Body of pancreas (tissue), 4 donors: ENCODE results near the gene CD24. TPM values are rescaled to one million over a fixed set of nuclear protein-coding genes. Genes with fewer than 3 reads are reported as not detected.

Experiments used
- ATAC-seq: fragments of 150-250 bp; one replicate; pipeline ENCODE4 v1.9.1; 2016
- DNase-seq, 4 donors: peaks; one replicate each; pipeline ENCODE4 v3.0.0-alpha.2; 2019
- H3K27ac ChIP-seq, 4 donors: fragments of 200-600 bp; sonication (generic); 1 replicate in 3 of 4; 2 replicates in 1 of 4; pipeline versions ENCODE4 v1.5.1 to v1.6.1; 2016 to 2019; ENCODE audit warnings: mild to moderate bottlenecking in 1 of 4, mixed read lengths in 1 of 4, moderate library complexity in 1 of 4
- H3K27me3 ChIP-seq, 2 donors: fragments of 200-600 bp; sonication (generic); one replicate each; pipeline ENCODE4 v1.6.0; 2016; ENCODE audit warnings: mild to moderate bottlenecking in 1 of 2
- H3K36me3 ChIP-seq, 2 donors: fragments of 200-600 bp; sonication (generic); replicated peaks in 1 of 2; 2 replicates each; pipeline ENCODE4 v1.5.1; 2016; ENCODE audit warnings: low read depth in 2 of 2; ENCODE audit not compliant: insufficient read depth in 1 of 2
- H3K4me1 ChIP-seq: fragments of 200-600 bp; sonication (generic); one replicate; pipeline ENCODE4 v1.6.0; 2016
- H3K4me3 ChIP-seq, 2 donors: fragments of 200-600 bp; sonication (generic); 1 replicate in 1 of 2; 2 replicates in 1 of 2; pipeline ENCODE4 v1.5.1; 2016 to 2019
- H3K9me3 ChIP-seq, 3 donors: fragments of 200-600 bp; sonication (generic); 1 replicate in 2 of 3; 2 replicates in 1 of 3; pipeline ENCODE4 v1.5.1; 2016
- CTCF ChIP-seq, 7 experiments: fragments of 450-650 bp in 4 of 7; fragments of 200-600 bp in 3 of 7; sonication (generic) in 3 of 7; IDR thresholded peaks; one replicate each; pipeline ENCODE4 v1.5.1; 2016 to 2019; ENCODE audit warnings: antibody characterized with exemption in 7 of 7
- POLR2A ChIP-seq, 3 donors: fragments of 450-650 bp; IDR thresholded peaks; one replicate each; pipeline ENCODE4 v1.6.1; 2016; ENCODE audit warnings: antibody characterized with exemption in 3 of 3, mild to moderate bottlenecking in 2 of 3
- WGBS, 2 donors: methylation state at CpG; one replicate each; pipeline ENCODE4 v1.1.5; 2017; 5-methylcytosine and 5-hydroxymethylcytosine counted together
- intact Hi-C: fragments of 100-400 bp; cut with DNase I; formaldehyde crosslinking; loops from one replicate; pipeline ENCODE4 v1.15.1; 2023
- total RNA-seq, 2 donors: library from RNA; depleted of rRNA; stranded (reverse); fragments of >200 nt; gene quantifications; one replicate each; pipeline ENCODE4 v1.1.0, GENCODE V29; 2016

Gene CD24
- total RNA-seq, 2 donors from 2014 or later, result 292 to 618 TPM

- H3K4me1 ChIP-seq, result peaks cover 17% of the 10 kb centered on the region
- H3K27me3 ChIP-seq, result no peaks in the 10 kb centered on the region
- intact Hi-C loops, result loop anchor here (10.0 kb wide), 1 partner anchor 160 kb away; no protein-coding TSS in a partner anchor
- no peak overlapping the region for H3K4me3 ChIP-seq
- ATAC-seq (no peak), DNase-seq (no peak)
- H3K27ac ChIP-seq, result no peak overlapping the region
- TF ChIP-seq POLR2A (IDR thresholded peaks at IDR 0.05) (no peak), CTCF (IDR thresholded peaks at IDR 0.05) (no peak)
- WGBS, 2 donors, result 39 to 42% methylated on average over 1 of the region's 1 CpG
- H3K9me3 ChIP-seq, result no peaks in the 10 kb centered on the region
- no peaks in the 10 kb centered on the region for H3K36me3 ChIP-seq
These were observed 9.6 kb downstream of the CD24 start for GRCh38 chr6:106964954-106965353.

GRCh38 chr6:106964099-106964498 is 10.4 kb downstream of the CD24 start:
- intact Hi-C loops, result loop anchor here (10.0 kb wide), 1 partner anchor 159 kb away; no protein-coding TSS in a partner anchor
- H3K4me3 ChIP-seq, result no peak overlapping the region
- no peaks in the 10 kb centered on the region for H3K27me3 ChIP-seq
- 89 to 100% methylated on average over 1 of the region's 1 CpG for WGBS, 2 donors
- peaks cover 17% of the 10 kb centered on the region for H3K4me1 ChIP-seq
- H3K9me3 ChIP-seq, result no peaks in the 10 kb centered on the region
- DNase-seq (no peak), ATAC-seq (no peak)
- H3K27ac ChIP-seq, result no peak overlapping the region
- no peaks in the 10 kb centered on the region for H3K36me3 ChIP-seq
- TF ChIP-seq CTCF (IDR thresholded peaks at IDR 0.05) (no peak), POLR2A (IDR thresholded peaks at IDR 0.05) (no peak)

GRCh38 chr6:106963544-106963943 is 11.0 kb downstream of the CD24 start:
- ATAC-seq (no peak), DNase-seq (peak in 3 of 4 donors; percentile 25 to 30 (median 25))
- intact Hi-C loops, result loop anchor here (10.0 kb wide), 1 partner anchor 159 kb away; no protein-coding TSS in a partner anchor
- TF ChIP-seq POLR2A (IDR thresholded peaks at IDR 0.05), result no peak
- TF ChIP-seq CTCF (IDR thresholded peaks at IDR 0.05), result no peak
- no peaks in the 10 kb centered on the region for H3K27me3 ChIP-seq
- peaks cover 12% of the 10 kb centered on the region for H3K4me1 ChIP-seq
- 86 to 91% methylated on average over 4 of the region's 4 CpGs for WGBS, 2 donors
- no peak overlapping the region for H3K4me3 ChIP-seq
- no peak overlapping the region for H3K27ac ChIP-seq
- no peaks in the 10 kb centered on the region for H3K9me3 ChIP-seq
- no peaks in the 10 kb centered on the region for H3K36me3 ChIP-seq

- no peaks in the 10 kb centered on the region for H3K27me3 ChIP-seq
- no peak overlapping the region for H3K27ac ChIP-seq
- H3K36me3 ChIP-seq, result no peaks in the 10 kb centered on the region
- H3K4me1 ChIP-seq, result peaks cover 6% of the 10 kb centered on the region
- WGBS, 2 donors, result 71 to 84% methylated on average over 2 of the region's 2 CpGs
- no peak for ATAC-seq
- TF ChIP-seq CTCF (IDR thresholded peaks at IDR 0.05), result no peak
- TF ChIP-seq POLR2A (IDR thresholded peaks at IDR 0.05), result no peak
- H3K4me3 ChIP-seq, result no peak overlapping the region
- H3K9me3 ChIP-seq, result no peaks in the 10 kb centered on the region
- no peak for DNase-seq
- intact Hi-C loops, result loop anchor here (10.0 kb wide), 1 partner anchor 157 kb away; no protein-coding TSS in a partner anchor
These were observed 12.7 kb downstream of the CD24 start for GRCh38 chr6:106961801-106962200.

GRCh38 chr6:106961136-106961535 is 13.4 kb downstream of the CD24 start:
- DNase-seq, result no peak
- H3K36me3 ChIP-seq, result no peaks in the 10 kb centered on the region
- intact Hi-C loops, result loop anchor here (10.0 kb wide), 1 partner anchor 156 kb away; no protein-coding TSS in a partner anchor
- TF ChIP-seq CTCF (IDR thresholded peaks at IDR 0.05), result no peak
- TF ChIP-seq POLR2A (IDR thresholded peaks at IDR 0.05), result no peak
- H3K27me3 ChIP-seq, result no peaks in the 10 kb centered on the region
- H3K4me3 ChIP-seq, result no peak overlapping the region
- ATAC-seq, result no peak
- 80 to 88% methylated on average over 3 of the region's 3 CpGs for WGBS, 2 donors
- H3K4me1 ChIP-seq, result peaks cover 6% of the 10 kb centered on the region
- no peaks in the 10 kb centered on the region for H3K9me3 ChIP-seq
- no peak overlapping the region for H3K27ac ChIP-seq
